Endothelial cell of umbilical vein (primary cell): ENCODE results near the gene VAMP2. TPM values are rescaled to one million over a fixed set of nuclear protein-coding genes. Genes with fewer than 3 reads are reported as not detected.
A peak's percentile ranks its signal among the peaks of the same experiment; 100 is the strongest.

Experiments used
- BruUV-seq: library from RNA; stranded (reverse); fragments of 400-500 nt; replicated peaks from 2 replicates; lab custom pipeline; 2021; lab: Mats Ljungman, UMichigan
- CTCF ChIA-PET: fragments of 300-600, 350-600 bp; sonication (Branson Sonifier 250); formaldehyde crosslinking; loops from one replicate; lab custom pipeline; 2021; ENCODE audit warnings: antibody characterized with exemption, inconsistent platforms; lab: Charles Lee
- POLR2A ChIA-PET: fragments of 300-600, 350-600 bp; sonication (Branson Sonifier 250); formaldehyde crosslinking; loops from one replicate; lab custom pipeline; 2021; ENCODE audit warnings: antibody characterized with exemption, inconsistent platforms; lab: Charles Lee
- DNase-seq: peaks from one replicate; pipeline ENCODE4 v3.0.0-alpha.2; 2011; ENCODE audit warnings: low read depth, low spot score
- FAIRE-seq: peaks from 2 replicates; lab custom pipeline; 2011; peaks lifted over from hg19 to GRCh38; lab: Jason Lieb, UNC
- H2AFZ ChIP-seq: 2 replicates; pipeline ENCODE4 v1.6.0; 2012; ENCODE audit warnings: low read depth, low read length, control low read depth, inconsistent platforms
- H3K27ac ChIP-seq: 2 replicates; pipeline ENCODE4 v1.5.1; 2011; ENCODE audit warnings: low read depth, mild to moderate bottlenecking, control low read depth, low read length, moderate library complexity; ENCODE audit not compliant: insufficient read depth
- H3K27me3 ChIP-seq, 2 experiments: 2 replicates each; pipeline versions ENCODE4 v1.6.0 to v1.6.1; 2011; ENCODE audit warnings: low read length in 2 of 2, mixed read lengths in 1 of 2; ENCODE audit not compliant: control insufficient read depth in 2 of 2, insufficient read depth in 2 of 2
- H3K36me3 ChIP-seq, 2 experiments: 2 replicates in 1 of 2; 3 replicates in 1 of 2; pipeline ENCODE4 v1.5.1; 2011; ENCODE audit warnings: low read length in 2 of 2, mild to moderate bottlenecking in 1 of 2, moderate library complexity in 1 of 2; ENCODE audit not compliant: control insufficient read depth in 2 of 2, insufficient read depth in 2 of 2; ENCODE audit errors: extremely low read depth in 1 of 2
- H3K4me1 ChIP-seq: 3 replicates; pipeline ENCODE4 v1.5.1; 2011; ENCODE audit warnings: mild to moderate bottlenecking, low read length; ENCODE audit not compliant: control insufficient read depth, insufficient read depth; ENCODE audit errors: extremely low read depth
- H3K4me2 ChIP-seq: 2 replicates; pipeline ENCODE4 v1.6.1; 2011; ENCODE audit warnings: low read length, control low read depth, mixed read lengths; ENCODE audit not compliant: insufficient read depth
- H3K4me3 ChIP-seq, 3 experiments: fragments of 200-600 bp in 1 of 3; sonication (generic), shearing (Covaris generic) in 1 of 3; replicated peaks in 1 of 3; 2 replicates each; pipeline ENCODE4 v1.5.1; 2011 to 2016; ENCODE audit warnings: control low read depth in 3 of 3, low read length in 3 of 3, mild to moderate bottlenecking in 2 of 3, inconsistent platforms in 1 of 3, low read depth in 1 of 3, moderate library complexity in 1 of 3; ENCODE audit not compliant: insufficient read depth in 1 of 3
- H3K79me2 ChIP-seq: 2 replicates; pipeline ENCODE4 v1.6.0; 2012; ENCODE audit warnings: low read length, inconsistent platforms; ENCODE audit not compliant: control insufficient read depth, insufficient read depth
- H3K9ac ChIP-seq: replicated peaks from 2 replicates; pipeline ENCODE3; 2011; ENCODE audit warnings: low read length, control low read depth; ENCODE audit not compliant: insufficient read depth; ENCODE audit errors: extremely low read depth
- H3K9me1 ChIP-seq: replicated peaks from 3 replicates; pipeline ENCODE4 v1.6.0; 2011; ENCODE audit warnings: mild to moderate bottlenecking, low read length; ENCODE audit not compliant: control insufficient read depth, insufficient read depth; ENCODE audit errors: extremely low read depth
- H3K9me3 ChIP-seq: replicated peaks from 2 replicates; pipeline ENCODE4 v1.5.1; 2012; ENCODE audit warnings: low read length, inconsistent platforms; ENCODE audit not compliant: control insufficient read depth, insufficient read depth
- H4K20me1 ChIP-seq: replicated peaks from 2 replicates; pipeline ENCODE3; 2011; ENCODE audit warnings: mild to moderate bottlenecking, low read length; ENCODE audit not compliant: control insufficient read depth, insufficient read depth; ENCODE audit errors: extremely low read depth
- EZH2 ChIP-seq: IDR thresholded peaks from 2 replicates; pipeline ENCODE4 v1.6.1; 2012; ENCODE audit warnings: borderline replicate concordance, low read depth, mild to moderate bottlenecking, moderate library complexity, low read length, inconsistent platforms; ENCODE audit not compliant: severe bottlenecking
- FOS ChIP-seq: IDR thresholded peaks from 2 replicates; pipeline ENCODE4 v1.6.1; 2011; ENCODE audit warnings: mild to moderate bottlenecking, low read length, moderate library complexity, borderline replicate concordance; ENCODE audit not compliant: insufficient read depth
- GATA2 ChIP-seq: IDR thresholded peaks from 2 replicates; pipeline ENCODE4 v1.7.0; 2011; ENCODE audit warnings: low read depth, mild to moderate bottlenecking, moderate library complexity, mixed read lengths, low read length; ENCODE audit not compliant: insufficient read length, insufficient read depth
- JUN ChIP-seq: IDR thresholded peaks from 2 replicates; pipeline ENCODE4 v1.6.1; 2011; ENCODE audit warnings: borderline replicate concordance, low read depth; ENCODE audit not compliant: insufficient read length, insufficient read depth
- MAX ChIP-seq: IDR thresholded peaks from 2 replicates; pipeline ENCODE4 v1.6.1; 2011; ENCODE audit not compliant: insufficient read depth, insufficient read length
- MYC ChIP-seq: IDR thresholded peaks from one replicate; pipeline ENCODE4 v1.6.1; 2011; ENCODE audit warnings: mild to moderate bottlenecking, low read depth, low read length
- POLR2A ChIP-seq: IDR thresholded peaks from 2 replicates; pipeline ENCODE4 v1.6.1; 2012; ENCODE audit warnings: low read depth, mild to moderate bottlenecking, control low read depth, low read length
- POLR2AphosphoS5 ChIP-seq: IDR thresholded peaks from 2 replicates; pipeline ENCODE4 v1.6.1; 2012; ENCODE audit warnings: low read depth, mild to moderate bottlenecking, control low read depth, low read length, moderate library complexity; ENCODE audit not compliant: insufficient read depth
- dilution Hi-C: fragments of 300-500 bp; cut with MboI; formaldehyde crosslinking; loops from one replicate; pipeline ENCODE4 v1.15.0; 2019; ENCODE audit warnings: low sequenced_read_pairs; ENCODE audit not compliant: extremely low pct_ligation_motif_present
- intact Hi-C: fragments of 100-400 bp; cut with micrococcal nuclease; formaldehyde crosslinking; loops from one replicate; pipeline ENCODE4 v1.10.0; 2022
- polyA plus RNA-seq, 4 experiments: library from polyadenylated mRNA; depleted of rRNA in 3 of 4; stranded (reverse) in 3 of 4; unstranded in 1 of 4; fragments of >200 nt; gene quantifications; 2 replicates each; pipeline versions ENCODE4 v1.2.1 to v1.2.3, GENCODE V29; 2011 to 2012; ENCODE audit warnings: missing spikeins in 1 of 4
- total RNA-seq: library from RNA; stranded (reverse); gene quantifications from 2 replicates; pipeline ENCODE4 v1.2.3, GENCODE V29; 2021
- TF ChIP-seq, protein P1 (sequence below), 2 donors: IDR thresholded peaks; 1 replicate in 1 of 2; 2 replicates in 1 of 2; pipeline ENCODE4 v1.5.1; 2011; ENCODE audit warnings: low read length in 2 of 2, mild to moderate bottlenecking in 2 of 2, moderate library complexity in 2 of 2, control low read depth in 1 of 2, inconsistent platforms in 1 of 2, low read depth in 1 of 2; ENCODE audit not compliant: insufficient read depth in 1 of 2; ENCODE audit errors: extremely low read depth in 1 of 2

The VAMP2 gene
- total and polyA plus RNA-seq, 2 donors (not counting 3 experiments of a cell fraction or from before 2014, with no cell fraction given): 35.9 to 38.0 TPM

GRCh38 chr17:8188263-8188839, 25.6 kb upstream of the VAMP2 start:
- dilution Hi-C loops: no loop called here
- no peak for FAIRE-seq

More at GRCh38 chr17:8188263-8188839, 25.6 kb upstream of the VAMP2 start:
- no peaks in the 10 kb centered on the region for H3K9me3 ChIP-seq
- H3K9ac ChIP-seq: no peak overlapping the region
- intact Hi-C loops: no loop called here
- no peak overlapping the region for H2AFZ ChIP-seq
- TF ChIP-seq GATA2: no peak
- no peak for TF ChIP-seq POLR2A
- TF ChIP-seq JUN: no peak
- no peak for TF ChIP-seq EZH2
- TF ChIP-seq, protein P1, sequence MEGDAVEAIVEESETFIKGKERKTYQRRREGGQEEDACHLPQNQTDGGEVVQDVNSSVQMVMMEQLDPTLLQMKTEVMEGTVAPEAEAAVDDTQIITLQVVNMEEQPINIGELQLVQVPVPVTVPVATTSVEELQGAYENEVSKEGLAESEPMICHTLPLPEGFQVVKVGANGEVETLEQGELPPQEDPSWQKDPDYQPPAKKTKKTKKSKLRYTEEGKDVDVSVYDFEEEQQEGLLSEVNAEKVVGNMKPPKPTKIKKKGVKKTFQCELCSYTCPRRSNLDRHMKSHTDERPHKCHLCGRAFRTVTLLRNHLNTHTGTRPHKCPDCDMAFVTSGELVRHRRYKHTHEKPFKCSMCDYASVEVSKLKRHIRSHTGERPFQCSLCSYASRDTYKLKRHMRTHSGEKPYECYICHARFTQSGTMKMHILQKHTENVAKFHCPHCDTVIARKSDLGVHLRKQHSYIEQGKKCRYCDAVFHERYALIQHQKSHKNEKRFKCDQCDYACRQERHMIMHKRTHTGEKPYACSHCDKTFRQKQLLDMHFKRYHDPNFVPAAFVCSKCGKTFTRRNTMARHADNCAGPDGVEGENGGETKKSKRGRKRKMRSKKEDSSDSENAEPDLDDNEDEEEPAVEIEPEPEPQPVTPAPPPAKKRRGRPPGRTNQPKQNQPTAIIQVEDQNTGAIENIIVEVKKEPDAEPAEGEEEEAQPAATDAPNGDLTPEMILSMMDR (IDR thresholded peaks at IDR 0.05; ENCODE audit: extremely low read depth in 1 of 2, insufficient read depth in 1 of 2, low read depth in 1 of 2, low read length in 2 of 2): no peak
- TF ChIP-seq FOS: no peak
- TF ChIP-seq MYC: no peak
- no peak for TF ChIP-seq POLR2AphosphoS5
- no peak for TF ChIP-seq MAX
- ChIA-PET CTCF (interaction anchor here (0.8 to 4.3 kb wide), 7 partner anchors 13 to 113 kb away, joined by 3 to 34 read pairs (median 3); partner anchors contain the start of gene AURKB), POLR2A (interaction anchor here (0.6 to 2.7 kb wide), 5 partner anchors 15 to 496 kb away, joined by 3 to 17 read pairs (median 4); no protein-coding TSS in a partner anchor)
- H3K4me3 ChIP-seq: peak overlapping the region in 2 of 3 experiments; percentile 45 to 49
- peaks cover 8% of the 10 kb centered on the region for H3K79me2 ChIP-seq
- no peaks in the 10 kb centered on the region for H4K20me1 ChIP-seq
- no peaks in the 10 kb centered on the region for H3K9me1 ChIP-seq
- peaks cover 27% of the 10 kb centered on the region for H3K4me1 ChIP-seq
- DNase-seq: peak; percentile 12
- BruUV-seq: no TSS peak
- no peaks in the 10 kb centered on the region for H3K36me3 ChIP-seq
- H3K4me2 ChIP-seq: peak overlapping the region; percentile 71
- H3K27ac ChIP-seq: peak overlapping the region; percentile 9
- H3K27me3 ChIP-seq: no peaks in the 10 kb centered on the region
